NT2/D1 (cell line): ENCODE data around the gene RABGAP1.

Experiments
- DNase-seq: peaks from one replicate; pipeline ENCODE4 v3.0.0-alpha.2; 2011; ENCODE audit warnings: low read depth, low spot score
- H3K27me3 ChIP-seq: 2 replicates; pipeline ENCODE4 v1.6.0; 2011; ENCODE audit warnings: mild to moderate bottlenecking; ENCODE audit not compliant: insufficient read length, insufficient read depth
- H3K36me3 ChIP-seq: 2 replicates; pipeline ENCODE4 v1.6.1; 2011; ENCODE audit warnings: mild to moderate bottlenecking, low read length, mixed read lengths; ENCODE audit not compliant: insufficient read depth, insufficient read length
- H3K4me1 ChIP-seq: 2 replicates; pipeline ENCODE4 v1.5.1; 2011; ENCODE audit not compliant: insufficient read depth, insufficient read length
- H3K4me3 ChIP-seq: 2 replicates; pipeline ENCODE4 v1.5.1; 2011; ENCODE audit warnings: low read depth; ENCODE audit not compliant: insufficient read length
- H3K9ac ChIP-seq: 2 replicates; pipeline ENCODE4 v1.6.0; 2011; ENCODE audit warnings: low read depth; ENCODE audit not compliant: insufficient read length
- H3K9me3 ChIP-seq: 2 replicates; pipeline ENCODE4 v1.5.1; 2011; ENCODE audit warnings: mild to moderate bottlenecking, low read length; ENCODE audit not compliant: insufficient read depth
- SUZ12 ChIP-seq: IDR thresholded peaks from 2 replicates; pipeline ENCODE4 v1.6.1; 2011; ENCODE audit not compliant: insufficient read length, insufficient read depth; ENCODE audit errors: extremely low read depth
- YY1 ChIP-seq: IDR thresholded peaks from 2 replicates; pipeline ENCODE4 v1.6.1; 2011; ENCODE audit not compliant: insufficient read length, insufficient read depth
- ZNF274 ChIP-seq: IDR thresholded peaks from 2 replicates; pipeline ENCODE4 v1.6.1; 2011; ENCODE audit warnings: mild to moderate bottlenecking, low read depth, low read length

The RABGAP1 gene

DNA sequence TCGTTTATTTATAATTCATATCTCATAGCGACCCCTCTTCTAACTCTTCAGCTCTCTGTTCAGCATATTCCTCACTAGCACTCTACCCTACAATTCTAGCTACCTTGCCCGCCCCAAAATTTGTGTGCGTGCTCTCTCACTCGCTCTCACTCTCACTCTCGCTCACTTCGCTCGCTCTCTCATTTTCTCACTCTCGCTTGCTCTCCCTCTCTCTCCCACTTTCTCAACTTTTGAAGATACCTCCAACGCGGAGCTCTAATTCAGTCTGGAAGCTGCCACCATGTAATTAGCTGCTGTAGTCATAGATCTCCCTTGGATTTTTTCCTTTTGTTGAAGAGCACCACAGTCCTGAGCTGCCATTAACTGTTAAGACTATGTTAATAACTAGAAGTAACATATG is 123.1 kb downstream of the RABGAP1 start:
- no peaks in the 10 kb centered on the region for H3K9me3 ChIP-seq
- peaks cover 21% of the 10 kb centered on the region for H3K36me3 ChIP-seq
- no peak for TF ChIP-seq ZNF274
- no peak for TF ChIP-seq SUZ12
- TF ChIP-seq YY1, result no peak
- DNase-seq, result no peak
- no peak overlapping the region for H3K9ac ChIP-seq
- no peak overlapping the region for H3K4me3 ChIP-seq
- no peaks in the 10 kb centered on the region for H3K27me3 ChIP-seq
- H3K4me1 ChIP-seq, result no peaks in the 10 kb centered on the region

DNA sequence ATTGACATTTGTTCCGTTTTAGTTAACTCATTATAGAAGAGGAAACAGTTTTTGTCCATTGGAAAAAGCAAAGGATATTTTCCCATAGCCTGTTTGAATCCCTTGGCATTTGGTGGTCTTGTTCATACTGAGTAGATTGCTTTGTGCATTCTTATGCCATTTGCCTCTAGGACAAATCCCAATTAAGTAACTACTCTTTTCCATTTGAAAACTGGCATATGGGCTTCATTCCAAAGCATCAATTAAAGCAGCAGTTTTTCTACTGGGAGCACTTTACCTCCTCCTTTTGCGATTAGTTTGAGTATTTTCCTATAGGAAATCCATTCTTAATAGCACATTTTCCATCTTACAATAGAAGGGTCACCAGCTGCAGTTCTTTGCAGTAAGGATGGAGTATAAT is 123.9 kb downstream of the RABGAP1 start:
- Histone ChIP-seq H3K4me1 (no peaks in the 10 kb centered on the region), H3K9me3 (no peaks in the 10 kb centered on the region), H3K27me3 (no peaks in the 10 kb centered on the region), H3K9ac (no peak overlapping the region), H3K4me3 (no peak overlapping the region), H3K36me3 (peaks cover 21% of the 10 kb centered on the region)
- no peak for TF ChIP-seq SUZ12
- no peak for TF ChIP-seq YY1
- no peak for TF ChIP-seq ZNF274
- DNase-seq, result no peak

DNA sequence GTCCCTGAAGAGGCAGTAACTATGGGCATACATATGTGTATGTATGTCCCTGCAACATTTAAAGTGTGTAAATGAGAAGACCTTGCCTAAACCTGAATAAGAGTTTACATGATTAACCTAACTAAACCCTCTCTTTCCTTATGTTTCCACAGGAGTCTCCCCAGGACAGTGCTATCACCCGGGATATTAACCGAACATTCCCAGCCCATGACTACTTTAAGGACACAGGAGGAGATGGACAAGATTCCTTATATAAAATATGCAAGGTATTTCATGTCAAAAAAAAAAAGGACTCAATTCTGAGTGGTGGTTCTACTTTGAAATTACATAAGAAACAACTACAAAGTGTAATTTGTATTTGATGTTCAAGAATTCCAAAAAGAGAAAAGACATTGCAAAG is 124.4 kb downstream of the RABGAP1 start:
- Histone ChIP-seq H3K9me3 (no peaks in the 10 kb centered on the region), H3K9ac (no peak overlapping the region), H3K27me3 (no peaks in the 10 kb centered on the region), H3K4me1 (no peaks in the 10 kb centered on the region), H3K36me3 (peaks cover 26% of the 10 kb centered on the region), H3K4me3 (no peak overlapping the region)
- DNase-seq, result no peak
- no peak for TF ChIP-seq SUZ12
- no peak for TF ChIP-seq ZNF274
- no peak for TF ChIP-seq YY1

DNA sequence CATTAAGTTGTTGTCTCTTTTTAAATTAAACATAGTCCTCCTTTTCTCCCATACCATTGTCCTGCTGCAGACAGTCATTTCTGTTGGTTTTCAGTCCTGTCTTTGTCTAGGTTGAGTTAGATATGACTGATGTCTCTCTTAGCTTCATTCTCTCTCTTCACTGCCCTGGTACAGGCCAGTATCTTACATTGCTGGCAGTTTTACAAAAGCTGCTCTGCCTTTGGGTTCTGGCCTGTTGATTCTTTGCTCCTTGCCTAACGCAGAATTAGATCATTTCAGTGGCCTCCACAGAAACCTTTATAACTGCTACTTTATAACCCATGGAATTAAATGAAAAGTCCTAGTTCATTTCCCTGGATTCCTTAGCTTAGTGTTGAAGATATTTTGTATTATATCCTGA is 126.3 kb downstream of the RABGAP1 start:
- DNase-seq, result no peak
- Histone ChIP-seq H3K4me1 (no peaks in the 10 kb centered on the region), H3K9me3 (no peaks in the 10 kb centered on the region), H3K4me3 (no peak overlapping the region), H3K36me3 (peaks cover 30% of the 10 kb centered on the region), H3K9ac (no peak overlapping the region), H3K27me3 (no peaks in the 10 kb centered on the region)
- no peak for TF ChIP-seq SUZ12
- no peak for TF ChIP-seq YY1
- TF ChIP-seq ZNF274, result no peak

GRCh38 chr9:123069010-123069481 is 128.2 kb downstream of the RABGAP1 start:
- no peak overlapping the region for H3K4me3 ChIP-seq
- TF ChIP-seq ZNF274 (no peak), SUZ12 (no peak), YY1 (no peak)
- H3K36me3 ChIP-seq, result peaks cover 33% of the 10 kb centered on the region
- H3K9ac ChIP-seq, result no peak overlapping the region
- no peak for DNase-seq
- H3K27me3 ChIP-seq, result no peaks in the 10 kb centered on the region
- H3K9me3 ChIP-seq, result no peaks in the 10 kb centered on the region
- no peaks in the 10 kb centered on the region for H3K4me1 ChIP-seq

- Histone ChIP-seq H3K4me3 (no peak overlapping the region), H3K9ac (no peak overlapping the region), H3K27me3 (no peaks in the 10 kb centered on the region), H3K9me3 (no peaks in the 10 kb centered on the region), H3K4me1 (no peaks in the 10 kb centered on the region), H3K36me3 (peaks cover 36% of the 10 kb centered on the region)
- DNase-seq, result no peak
- TF ChIP-seq ZNF274, result no peak
- TF ChIP-seq SUZ12, result no peak
- TF ChIP-seq YY1, result no peak
These were observed 129.4 kb downstream of the RABGAP1 start for GRCh38 chr9:123070198-123070597.

DNA sequence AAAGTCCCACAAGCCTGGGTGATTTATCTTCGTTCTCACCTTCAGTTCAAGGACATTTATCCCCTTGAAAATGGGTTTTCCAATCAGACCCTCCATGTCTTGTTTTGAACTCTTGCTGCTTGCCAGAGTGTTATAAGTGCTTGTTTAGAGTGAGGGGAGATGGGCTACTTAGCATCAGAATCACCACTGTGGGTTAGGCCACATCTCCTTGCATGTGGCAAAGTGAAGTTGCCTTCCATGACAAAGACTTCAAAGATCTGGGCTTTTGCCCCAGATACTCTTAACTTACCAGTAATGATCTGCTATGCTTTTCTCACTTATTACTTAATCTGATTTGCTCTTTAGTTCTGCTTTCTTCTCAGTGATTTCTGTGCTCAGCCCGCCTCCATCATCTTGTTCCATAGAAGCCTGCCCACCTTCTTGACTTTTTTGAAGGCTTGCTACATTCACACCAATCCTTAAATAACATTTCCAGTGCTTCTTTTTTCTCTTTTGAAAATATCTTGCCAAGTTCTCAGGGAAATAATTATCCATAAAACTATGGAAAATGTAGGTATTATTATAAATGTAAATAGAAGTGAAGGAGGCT is 131.7 kb downstream of the RABGAP1 start:
- TF ChIP-seq SUZ12, result no peak
- TF ChIP-seq ZNF274, result no peak
- TF ChIP-seq YY1, result no peak
- Histone ChIP-seq H3K4me1 (no peaks in the 10 kb centered on the region), H3K9ac (no peak overlapping the region), H3K9me3 (no peaks in the 10 kb centered on the region), H3K36me3 (peaks cover 36% of the 10 kb centered on the region), H3K4me3 (no peak overlapping the region), H3K27me3 (no peaks in the 10 kb centered on the region)
- peak; percentile 90 for DNase-seq
